Activated CD8-positive, alpha-beta T cell treated with anti-CD3 and anti-CD28 coated beads, Interleukin-2, amount 10 ng/mL, durations not matched to agents 7 days and 5 days (primary cell): ENCODE measurements around the gene C11orf98. TPM values are rescaled to one million over a fixed set of nuclear protein-coding genes. Genes with fewer than 3 reads are reported as not detected.
"Not testable (repeated sequence)": the region's sequence is repeated elsewhere in the genome, so short reads cannot be mapped to it uniquely, and the experiment has no call there.

Experiments
- ATAC-seq: fragments of 150-1000 bp; cut with Tn5 transposase; one replicate; pipeline ENCODE4 v1.10.0; 2021; ENCODE audit warnings: moderate library complexity
- CTCF ChIA-PET: fragments of 350-600 bp; sonication (Branson Sonifier 250); formaldehyde crosslinking; loops from one replicate; lab custom pipeline; 2021; ENCODE audit warnings: antibody characterized with exemption; lab: Charles Lee
- POLR2A ChIA-PET: fragments of 350-600 bp; sonication (Branson Sonifier 250); formaldehyde crosslinking; loops from one replicate; lab custom pipeline; 2021; ENCODE audit warnings: antibody characterized with exemption; lab: Charles Lee
- DNase-seq: peaks from one replicate; pipeline ENCODE4 v3.0.0-alpha.2; 2020
- H3K27ac Mint-ChIP-seq: one replicate; pipeline ENCODE4 v1.8.0; 2021; ENCODE audit warnings: mild to moderate bottlenecking, mixed read lengths
- H3K27me3 Mint-ChIP-seq: one replicate; pipeline ENCODE4 v1.8.0; 2021; ENCODE audit warnings: low read depth, mixed read lengths
- H3K36me3 Mint-ChIP-seq: one replicate; pipeline ENCODE4 v1.8.0; 2021; ENCODE audit warnings: low read depth, mixed read lengths
- H3K4me1 Mint-ChIP-seq: one replicate; pipeline ENCODE4 v1.8.0; 2021; ENCODE audit warnings: low read depth, mixed read lengths
- H3K4me3 Mint-ChIP-seq: one replicate; pipeline ENCODE4 v1.8.0; 2021; ENCODE audit warnings: mild to moderate bottlenecking, mixed read lengths
- H3K9me3 Mint-ChIP-seq: one replicate; pipeline ENCODE4 v1.8.0; 2022; ENCODE audit warnings: mixed read lengths; ENCODE audit not compliant: insufficient read depth
- total RNA-seq, 2 experiments: library from RNA; stranded (reverse); gene quantifications; one replicate each; pipeline ENCODE4 v1.2.3, GENCODE V29; 2021

The C11orf98 gene
- total RNA-seq, 2 experiments from 2014 or later = 131 to 133 TPM

DNA sequence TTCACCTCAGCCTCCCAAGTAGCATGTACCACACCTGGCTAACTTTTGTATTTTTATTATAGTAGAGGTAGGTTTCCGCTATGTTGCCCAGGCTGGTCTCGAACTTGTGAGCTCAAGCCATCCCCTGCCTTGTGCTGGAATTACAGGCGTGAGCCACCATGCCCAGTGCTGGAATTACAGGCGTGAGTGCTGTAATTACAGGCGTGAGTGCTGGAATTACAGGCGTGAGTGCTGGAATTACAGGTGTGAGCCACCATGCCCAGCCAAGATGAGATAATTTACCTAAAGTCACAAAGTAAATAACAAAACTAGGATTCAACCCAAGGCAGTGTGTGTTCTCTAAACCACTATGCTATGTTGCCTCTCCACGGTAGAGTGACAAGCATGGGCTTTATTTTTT is 17.5 kb upstream of the C11orf98 start:
- Mint-ChIP-seq H3K36me3 (peaks cover 11% of the 10 kb centered on the region), H3K27ac (no peak overlapping the region), H3K9me3 (no peaks in the 10 kb centered on the region), H3K4me1 (peaks cover 25% of the 10 kb centered on the region), H3K27me3 (peaks cover 5% of the 10 kb centered on the region), H3K4me3 (no peak overlapping the region)
- DNase-seq (no peak), ATAC-seq (no peak)
- CTCF ChIA-PET = interaction anchor here (7.0 kb wide), 1 partner anchor 12 kb away, joined by 77 read pairs; no protein-coding TSS in a partner anchor
- POLR2A ChIA-PET = no interaction called here

DNA sequence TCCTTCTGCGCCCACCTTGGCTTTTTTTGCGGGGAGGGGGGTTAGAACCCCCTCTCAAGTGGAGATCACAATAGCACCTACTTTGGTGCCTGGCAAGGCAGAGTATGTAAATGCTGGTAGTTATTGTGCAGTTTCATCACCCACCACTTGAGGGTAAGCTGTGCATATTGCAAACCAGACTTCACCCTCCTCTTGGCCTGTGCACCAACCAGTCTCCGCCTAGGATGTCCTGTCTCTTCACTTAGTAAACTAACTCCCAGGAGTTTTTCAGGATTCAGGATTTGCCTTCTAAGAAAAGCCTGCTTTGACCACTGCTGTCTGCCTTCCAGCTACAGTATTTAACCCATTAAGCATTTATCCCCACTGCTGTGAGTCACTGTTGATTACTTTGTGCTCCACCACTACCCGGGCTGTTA is 15.8 kb upstream of the C11orf98 start:
- no peaks in the 10 kb centered on the region for H3K27me3 Mint-ChIP-seq
- no peak overlapping the region for H3K4me3 Mint-ChIP-seq
- CTCF ChIA-PET = interaction anchor here (0.6 to 7.0 kb wide), 41 partner anchors 9 to 286 kb away, joined by 3 to 77 read pairs (median 5); partner anchors contain the start of genes B3GAT3, BSCL2, C11orf98 and CSKMT
- peaks cover 24% of the 10 kb centered on the region for H3K36me3 Mint-ChIP-seq
- peak overlapping the region; percentile 55 for H3K27ac Mint-ChIP-seq
- POLR2A ChIA-PET = interaction anchor here (0.7 to 3.4 kb wide), 13 partner anchors 8 to 200 kb away, joined by 3 to 24 read pairs (median 3); partner anchors contain the start of genes C11orf98, CSKMT, LBHD1 and LRRN4CL
- DNase-seq = peak; percentile 71
- peaks cover 39% of the 10 kb centered on the region for H3K4me1 Mint-ChIP-seq
- ATAC-seq = peak; percentile 79
- H3K9me3 Mint-ChIP-seq = no peaks in the 10 kb centered on the region

- Mint-ChIP-seq H3K4me1 (peaks cover 42% of the 10 kb centered on the region), H3K36me3 (peaks cover 30% of the 10 kb centered on the region), H3K4me3 (peak within 1 kb of the TSS; percentile 92), H3K9me3 (no peaks in the 10 kb centered on the region), H3K27ac (peak within 1 kb of the TSS; percentile 87), H3K27me3 (no peaks in the 10 kb centered on the region)
- POLR2A ChIA-PET = interaction anchor here (0.6 to 3.4 kb wide), 12 partner anchors 10 to 1698 kb away, joined by 3 to 24 read pairs (median 4); partner anchors contain the start of genes C11orf98, CSKMT, INTS5 and LRRN4CL
- CTCF ChIA-PET = interaction anchor here (1.3 to 7.0 kb wide), 7 partner anchors 7 to 66 kb away, joined by 4 to 77 read pairs (median 13); partner anchors contain the start of genes C11orf98, CSKMT, LBHD1 and LRRN4CL
- DNase-seq (peak; percentile 89), ATAC-seq (peak; percentile 88)
Observed at GRCh38 chr11:62678770-62679696, 14.0 kb upstream of the C11orf98 start, which contains the start of gene UBXN1. Gene UBXN1 (minus strand): TSS chr11:62679073. CDS start chr11:62678923, 150 bp downstream.

- Mint-ChIP-seq H3K9me3 (no peaks in the 10 kb centered on the region), H3K36me3 (peaks cover 36% of the 10 kb centered on the region), H3K27me3 (no peaks in the 10 kb centered on the region), H3K4me3 (peak overlapping the region; percentile 92), H3K27ac (peak overlapping the region; percentile 87), H3K4me1 (peaks cover 47% of the 10 kb centered on the region)
- ATAC-seq (no peak), DNase-seq (no peak)
- CTCF ChIA-PET = interaction anchor here (7.0 kb wide), 1 partner anchor 16 kb away, joined by 77 read pairs; no protein-coding TSS in a partner anchor
- POLR2A ChIA-PET = interaction anchor here (0.6 to 3.4 kb wide), 8 partner anchors 14 to 176 kb away, joined by 3 to 24 read pairs (median 4); partner anchors contain the start of genes C11orf98, CSKMT, INTS5 and TUT1
Observed at GRCh38 chr11:62678433-62678769, 13.4 kb upstream of the C11orf98 start.

GRCh38 chr11:62677714-62678113 is 12.7 kb upstream of the C11orf98 start:
- POLR2A ChIA-PET = interaction anchor here (1.3 to 4.8 kb wide), 3 partner anchors 13 to 164 kb away, joined by 3 to 32 read pairs (median 8); partner anchors contain the start of genes C11orf98, CSKMT and INTS5
- CTCF ChIA-PET = interaction anchor here (1.4 to 7.0 kb wide), 4 partner anchors 13 to 85 kb away, joined by 4 to 77 read pairs (median 6); partner anchors contain the start of genes C11orf98, MTA2 and TUT1

GRCh38 chr11:62677156-62677555 is 12.1 kb upstream of the C11orf98 start:
- Mint-ChIP-seq H3K4me3 (peak overlapping the region; percentile 47), H3K27me3 (no peaks in the 10 kb centered on the region), H3K4me1 (peaks cover 59% of the 10 kb centered on the region), H3K27ac (peak overlapping the region; percentile 87), H3K36me3 (peaks cover 48% of the 10 kb centered on the region), H3K9me3 (no peaks in the 10 kb centered on the region)
- no peak for DNase-seq
- no peak for ATAC-seq
- POLR2A ChIA-PET = interaction anchor here (1.3 to 4.8 kb wide), 5 partner anchors 10 to 179 kb away, joined by 3 to 32 read pairs (median 8); partner anchors contain the start of genes C11orf98, CSKMT and INTS5
- CTCF ChIA-PET = interaction anchor here (1.3 to 7.0 kb wide), 5 partner anchors 13 to 85 kb away, joined by 3 to 77 read pairs (median 5); partner anchors contain the start of genes C11orf98, MTA2 and TUT1

More at GRCh38 chr11:62677714-62678113, 12.7 kb upstream of the C11orf98 start:
- peaks cover 43% of the 10 kb centered on the region for H3K36me3 Mint-ChIP-seq
- H3K9me3 Mint-ChIP-seq = no peaks in the 10 kb centered on the region
- H3K27ac Mint-ChIP-seq = peak overlapping the region; percentile 87
- ATAC-seq (no peak), DNase-seq (no peak)
- H3K4me3 Mint-ChIP-seq = peak overlapping the region; percentile 92
- peaks cover 54% of the 10 kb centered on the region for H3K4me1 Mint-ChIP-seq
- no peaks in the 10 kb centered on the region for H3K27me3 Mint-ChIP-seq

GRCh38 chr11:62676698-62677097 is 11.7 kb upstream of the C11orf98 start:
- Mint-ChIP-seq H3K9me3 (no peaks in the 10 kb centered on the region), H3K36me3 (peaks cover 50% of the 10 kb centered on the region), H3K27ac (no peak overlapping the region), H3K27me3 (no peaks in the 10 kb centered on the region), H3K4me1 (peaks cover 60% of the 10 kb centered on the region), H3K4me3 (peak overlapping the region; percentile 47)
- ATAC-seq (no peak), DNase-seq (no peak)
- POLR2A ChIA-PET = interaction anchor here (1.0 to 4.8 kb wide), 7 partner anchors 9 to 179 kb away, joined by 3 to 32 read pairs (median 3); partner anchors contain the start of genes C11orf98, CSKMT, INTS5 and TUT1
- CTCF ChIA-PET = interaction anchor here (1.3 to 7.0 kb wide), 5 partner anchors 12 to 84 kb away, joined by 3 to 77 read pairs (median 5); partner anchors contain the start of genes C11orf98, MTA2 and TUT1

GRCh38 chr11:62675415-62675814 is 10.4 kb upstream of the C11orf98 start:
- H3K27ac Mint-ChIP-seq, ATAC-seq, H3K9me3 Mint-ChIP-seq, DNase-seq, H3K27me3 Mint-ChIP-seq, H3K4me3 Mint-ChIP-seq: not testable (repeated sequence)
- Mint-ChIP-seq H3K4me1 (peaks cover 65% of the 10 kb centered on the region), H3K36me3 (peaks cover 58% of the 10 kb centered on the region)
- CTCF ChIA-PET = interaction anchor here (1.2 to 1.6 kb wide), 2 partner anchors 52 to 111 kb away, joined by 3 to 4 read pairs; partner anchors contain the start of genes HNRNPUL2 and TTC9C
- POLR2A ChIA-PET = interaction anchor here (1.0 to 4.8 kb wide), 7 partner anchors 8 to 166 kb away, joined by 3 to 32 read pairs (median 6); partner anchors contain the start of genes C11orf98, CSKMT and TUT1

GRCh38 chr11:62673196-62673525 is 8.2 kb upstream of the C11orf98 start:
- Mint-ChIP-seq H3K27ac (peak overlapping the region; percentile 99), H3K27me3 (no peaks in the 10 kb centered on the region), H3K36me3 (peaks cover 62% of the 10 kb centered on the region), H3K9me3 (no peaks in the 10 kb centered on the region), H3K4me1 (peaks cover 68% of the 10 kb centered on the region), H3K4me3 (peak overlapping the region; percentile 99)
- ChIA-PET CTCF (interaction anchor here (1.0 to 3.3 kb wide), 4 partner anchors 22 to 74 kb away, joined by 3 to 12 read pairs (median 3); partner anchors contain the start of genes B3GAT3 and EML3), POLR2A (interaction anchor here (1.3 to 6.0 kb wide), 6 partner anchors 8 to 168 kb away, joined by 3 to 39 read pairs (median 21); partner anchors contain the start of genes BSCL2, C11orf98, CSKMT and GNG3)
- DNase-seq = no peak
- ATAC-seq = no peak

DNA sequence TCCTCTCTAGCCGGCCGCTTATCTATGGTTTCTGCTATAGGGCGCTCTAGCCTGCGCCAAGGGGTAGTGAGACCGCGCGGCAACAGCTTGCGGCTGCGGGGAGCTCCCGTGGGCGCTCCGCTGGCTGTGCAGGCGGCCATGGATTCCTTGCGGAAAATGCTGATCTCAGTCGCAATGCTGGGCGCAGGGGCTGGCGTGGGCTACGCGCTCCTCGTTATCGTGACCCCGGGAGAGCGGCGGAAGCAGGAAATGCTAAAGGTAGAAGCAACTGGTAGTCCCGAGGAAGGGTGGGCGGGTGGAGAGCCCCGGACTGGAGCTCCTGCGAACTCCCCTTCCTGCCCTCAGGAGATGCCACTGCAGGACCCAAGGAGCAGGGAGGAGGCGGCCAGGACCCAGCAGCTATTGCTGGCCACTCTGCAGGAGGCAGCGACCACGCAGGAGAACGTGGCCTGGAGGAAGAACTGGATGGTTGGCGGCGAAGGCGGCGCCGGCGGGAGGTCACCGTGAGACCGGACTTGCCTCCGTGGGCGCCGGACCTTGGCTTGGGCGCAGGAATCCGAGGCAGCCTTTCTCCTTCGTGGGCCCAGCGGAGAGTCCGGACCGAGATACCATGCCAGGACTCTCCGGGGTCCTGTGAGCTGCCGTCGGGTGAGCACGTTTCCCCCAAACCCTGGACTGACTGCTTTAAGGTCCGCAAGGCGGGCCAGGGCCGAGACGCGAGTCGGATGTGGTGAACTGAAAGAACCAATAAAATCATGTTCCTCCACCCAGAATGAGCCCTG is 6.8 kb upstream of the C11orf98 start, which contains the start of the genes LBHD1 and UQCC3:
Gene LBHD1, minus strand, starts transcription at position 660 of the 782 bp plus-strand sequence. CDS start 2,236 bp downstream, outside the sequence.
Gene UQCC3, plus strand, starts transcription at position 66 of the 782 bp plus-strand sequence. Its CDS starts 73 bp downstream, at position 139.
- Mint-ChIP-seq H3K36me3 (peaks cover 61% of the 10 kb centered on the region), H3K27me3 (no peaks in the 10 kb centered on the region), H3K4me3 (peak within 1 kb of the TSS; percentile 99), H3K4me1 (peaks cover 67% of the 10 kb centered on the region), H3K27ac (peak within 1 kb of the TSS; percentile 99), H3K9me3 (no peaks in the 10 kb centered on the region)
- peak; percentile 85 for ATAC-seq
- DNase-seq = peak; percentile 81
- ChIA-PET POLR2A (interaction anchor here (0.6 to 6.0 kb wide), 34 partner anchors 9 to 214 kb away, joined by 3 to 39 read pairs (median 5); partner anchors contain the start of genes B3GAT3, BSCL2, EEF1G and EML3), CTCF (interaction anchor here (0.9 to 3.5 kb wide), 10 partner anchors 9 to 115 kb away, joined by 3 to 13 read pairs (median 6); partner anchors contain the start of genes EML3, LRRN4CL, TAF6L and TUT1)
